Activated T-cell treated with anti-CD3 and anti-CD28 coated beads, Interleukin-2, amount 50 U/mL, for 72 hours (primary cell): Measurements from ENCODE around the gene SPTBN5. TPM values are rescaled to one million over a fixed set of nuclear protein-coding genes. Genes with fewer than 3 reads are reported as not detected.
"Not testable (repeated sequence)": the region's sequence is repeated elsewhere in the genome, so short reads cannot be mapped to it uniquely, and the experiment has no call there.

Experiments used
- ATAC-seq, 2 donors: fragments of 150-1000 bp; cut with Tn5 transposase; replicated peaks in 1 of 2; 2 replicates each; pipeline ENCODE4 v1.10.0; 2021; ENCODE audit warnings: moderate library complexity in 2 of 2, mild to moderate bottlenecking in 1 of 2
- DNase-seq, 2 donors: peaks; one replicate each; pipeline ENCODE4 v3.0.0; 2021 to 2022; ENCODE audit warnings: mixed read lengths in 1 of 2
- H3K27ac Mint-ChIP-seq: one replicate; pipeline ENCODE4 v1.8.0; 2022; ENCODE audit warnings: mild to moderate bottlenecking, moderate library complexity, mixed read lengths
- H3K27me3 Mint-ChIP-seq: one replicate; pipeline ENCODE4 v1.8.0; 2022; ENCODE audit warnings: low read depth, mixed read lengths
- H3K36me3 Mint-ChIP-seq, 2 donors: one replicate each; pipeline ENCODE4 v1.8.0; 2022; ENCODE audit warnings: mixed read lengths in 2 of 2, mild to moderate bottlenecking in 1 of 2; ENCODE audit not compliant: insufficient read depth in 2 of 2
- H3K4me1 Mint-ChIP-seq: one replicate; pipeline ENCODE4 v1.8.0; 2022; ENCODE audit warnings: low read depth, mixed read lengths
- H3K4me3 Mint-ChIP-seq, 2 donors: one replicate each; pipeline ENCODE4 v1.8.0; 2022; ENCODE audit warnings: mild to moderate bottlenecking in 2 of 2, mixed read lengths in 2 of 2, moderate library complexity in 2 of 2
- H3K9me3 Mint-ChIP-seq, 2 donors: one replicate each; pipeline ENCODE4 v1.8.0; 2022; ENCODE audit warnings: mixed read lengths in 2 of 2
- total RNA-seq, 2 donors: library from RNA; stranded (reverse); gene quantifications; one replicate each; pipeline ENCODE4 v1.2.3, GENCODE V29; 2022

Gene SPTBN5
- total RNA-seq, 2 donors from 2014 or later, result 0.41 to 1.7 TPM

DNA sequence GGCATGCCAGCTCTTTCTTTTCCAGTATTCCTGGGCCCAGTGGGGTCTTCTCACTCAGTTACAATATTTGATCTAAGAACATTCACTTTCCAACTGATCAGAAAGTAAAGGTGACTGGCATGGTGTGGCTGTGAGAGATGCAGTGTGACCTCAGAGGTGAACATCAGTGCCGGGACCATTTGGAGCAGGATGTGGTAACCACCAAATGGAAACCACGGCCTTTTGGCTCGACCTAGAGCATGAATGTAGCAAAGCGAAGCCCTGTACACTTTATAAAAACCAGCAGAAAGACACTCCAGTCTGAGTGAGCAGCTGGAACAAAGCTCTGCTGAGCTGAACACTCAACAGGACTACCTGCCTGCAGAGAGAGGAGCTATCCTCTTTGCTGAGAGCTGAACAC is 62.6 kb downstream of the SPTBN5 start:
- H3K27ac Mint-ChIP-seq, result peak overlapping the region; percentile 3
- DNase-seq (peak; percentile 66 to 69), ATAC-seq (peak; percentile 47 to 48)
- peak overlapping the region in 1 of 2 donors; percentile 26 for H3K4me3 Mint-ChIP-seq
- not testable (repeated sequence) for H3K9me3 Mint-ChIP-seq, H3K36me3 Mint-ChIP-seq, H3K27me3 Mint-ChIP-seq
- peaks cover 56% of the 10 kb centered on the region for H3K4me1 Mint-ChIP-seq

DNA sequence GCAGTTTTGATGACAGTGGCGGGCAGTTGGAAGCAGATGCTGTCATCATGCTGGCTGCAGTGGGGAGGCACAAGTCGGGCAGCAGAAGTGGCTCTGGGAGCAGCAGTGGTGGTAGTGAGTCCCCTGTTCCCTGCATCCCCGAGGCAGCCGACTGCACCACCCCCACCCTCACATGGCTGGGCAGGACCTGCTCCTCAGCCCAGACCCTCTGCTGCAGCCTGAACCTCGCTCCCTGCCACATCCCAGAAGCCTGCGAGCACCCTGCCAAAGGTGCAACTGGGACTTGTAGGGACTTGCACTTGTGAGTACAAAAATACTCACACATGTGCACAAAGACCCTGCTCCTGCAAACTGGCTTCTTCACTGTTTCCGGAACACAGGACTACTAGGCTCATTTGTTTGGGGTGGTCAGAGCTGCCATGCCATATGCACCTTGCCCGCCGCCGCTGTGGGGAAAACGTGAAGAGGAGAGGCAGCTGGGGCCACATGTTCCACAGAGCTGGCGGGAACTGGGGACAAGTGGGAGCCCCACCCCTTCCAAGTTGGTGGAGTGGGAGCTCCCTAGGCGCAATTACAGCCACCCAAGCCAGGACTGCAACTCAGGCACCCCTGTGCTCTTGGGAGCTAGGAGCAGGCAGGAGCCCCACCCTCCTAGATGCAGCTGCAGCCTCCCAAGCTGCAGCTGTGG is 63.8 kb downstream of the SPTBN5 start:
- Mint-ChIP-seq H3K4me3 (no peak overlapping the region), H3K4me1 (peaks cover 56% of the 10 kb centered on the region), H3K27me3 (no peaks in the 10 kb centered on the region), H3K36me3 (no peaks in the 10 kb centered on the region), H3K27ac (no peak overlapping the region), H3K9me3 (no peaks in the 10 kb centered on the region)
- DNase-seq (no peak), ATAC-seq (no peak)

DNA sequence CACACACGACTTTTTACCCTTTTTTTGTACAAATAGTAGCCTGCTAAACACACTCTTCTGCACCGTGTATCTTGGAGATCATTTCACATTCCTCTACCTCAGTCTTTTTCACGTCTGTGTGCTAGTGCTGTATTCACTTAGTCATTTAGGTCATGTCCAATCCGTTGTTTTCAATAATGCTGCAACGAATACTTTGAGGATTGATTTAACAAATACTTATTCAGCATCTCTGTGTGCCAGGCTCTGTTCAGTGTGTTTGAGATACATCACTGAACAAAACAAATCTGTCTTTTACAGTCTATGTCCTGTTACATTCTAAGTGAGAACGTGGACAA is 65.1 kb downstream of the SPTBN5 start:
- H3K27me3 Mint-ChIP-seq, result no peaks in the 10 kb centered on the region
- peak overlapping the region; percentile 98 for H3K27ac Mint-ChIP-seq
- DNase-seq (no peak), ATAC-seq (no peak)
- H3K36me3 Mint-ChIP-seq, result no peaks in the 10 kb centered on the region
- no peaks in the 10 kb centered on the region for H3K9me3 Mint-ChIP-seq
- H3K4me3 Mint-ChIP-seq, result peak overlapping the region; percentile 92 to 100
- H3K4me1 Mint-ChIP-seq, result peaks cover 54% of the 10 kb centered on the region

DNA sequence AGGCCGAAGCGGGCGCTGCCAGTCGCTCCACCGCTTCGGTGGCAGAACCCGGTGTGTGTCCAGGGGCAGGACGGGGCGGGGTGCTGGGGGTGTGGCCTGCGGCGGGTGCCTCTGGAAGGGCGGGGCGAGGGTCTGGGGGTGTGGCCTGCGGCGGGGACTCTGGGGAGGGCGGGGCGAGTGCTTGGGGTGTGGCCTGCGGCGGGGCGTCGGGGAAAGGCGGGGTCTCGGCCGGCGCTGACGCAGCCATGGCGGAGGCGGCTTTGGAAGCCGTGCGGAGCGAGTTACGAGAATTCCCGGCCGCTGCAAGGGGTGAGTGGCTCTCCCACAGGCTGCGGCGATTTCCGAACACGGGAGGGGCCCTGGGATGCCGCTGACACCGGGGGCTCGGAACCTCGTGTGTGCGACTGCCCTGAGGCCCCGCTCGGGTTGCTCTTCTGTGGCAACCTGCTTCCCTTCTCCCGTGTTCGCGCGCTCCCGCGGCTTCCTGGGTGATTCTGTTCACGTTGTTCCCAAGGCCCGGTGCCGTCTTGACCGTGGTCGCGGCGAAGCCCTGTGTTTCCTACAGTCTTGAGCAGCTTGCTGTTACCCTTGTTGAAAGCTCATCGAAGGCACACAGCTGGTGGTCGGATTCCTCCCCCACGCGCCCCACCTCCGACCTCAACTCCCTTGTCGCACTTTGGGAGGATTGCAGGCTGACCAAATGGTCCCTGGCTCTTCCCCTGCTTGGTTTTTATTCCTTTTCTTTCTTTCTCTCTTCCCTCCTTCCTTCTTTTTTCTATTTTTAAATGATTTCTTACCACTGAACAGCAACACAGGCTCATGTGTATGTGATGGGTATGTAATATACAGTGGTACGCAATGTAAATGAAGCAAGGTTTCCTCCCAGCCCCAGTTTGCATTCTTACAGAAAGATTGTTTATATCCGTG is 65.7 kb downstream of the SPTBN5 start, which contains the start of gene JMJD7:
JMJD7 (plus strand) TSS at position 213 of the 927 bp plus-strand sequence; CDS start at position 246, 33 bp downstream.
- Mint-ChIP-seq H3K4me1 (peaks cover 47% of the 10 kb centered on the region), H3K4me3 (peak within 1 kb of the TSS; percentile 92 to 100), H3K9me3 (no peaks in the 10 kb centered on the region), H3K27me3 (no peaks in the 10 kb centered on the region), H3K27ac (peak within 1 kb of the TSS; percentile 98), H3K36me3 (no peaks in the 10 kb centered on the region)
- DNase-seq (peak; percentile 97 to 98), ATAC-seq (peak; percentile 90 to 95)

DNA sequence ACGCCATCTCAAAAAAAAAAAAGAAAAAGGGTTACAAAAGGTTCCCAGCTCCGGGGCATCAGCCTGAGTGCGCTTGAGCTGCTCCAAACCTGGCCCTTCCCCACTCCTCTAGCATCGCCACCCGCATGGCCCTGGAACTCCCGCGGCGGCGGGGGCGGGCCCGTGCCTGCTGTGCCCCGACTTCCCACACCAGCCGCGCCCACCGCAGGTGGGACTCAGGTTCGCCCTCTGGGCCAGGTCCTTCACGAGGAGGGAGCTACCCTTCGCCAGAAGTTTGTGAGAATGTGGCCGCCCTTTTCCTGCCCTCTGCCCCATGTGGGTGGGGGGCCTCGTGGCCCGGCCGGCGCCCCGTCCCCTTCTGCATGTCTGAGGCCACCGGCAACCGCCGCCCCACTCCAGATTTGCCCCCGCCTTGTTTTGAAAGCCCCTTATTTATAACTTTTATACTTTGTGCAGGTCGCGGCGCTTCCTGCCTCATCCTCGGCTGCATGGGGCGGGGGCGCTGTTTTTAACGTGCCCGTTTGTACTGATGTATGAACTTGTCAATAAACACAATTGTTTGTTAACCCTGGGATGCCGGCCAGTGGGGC is 66.5 kb downstream of the SPTBN5 start:
- H3K4me3 Mint-ChIP-seq, result peak overlapping the region; percentile 92 to 100
- no peaks in the 10 kb centered on the region for H3K27me3 Mint-ChIP-seq
- ATAC-seq (peak; percentile 12 to 14), DNase-seq (peak in 1 of 2 donors; percentile 24)
- H3K36me3 Mint-ChIP-seq, result no peaks in the 10 kb centered on the region
- peaks cover 40% of the 10 kb centered on the region for H3K4me1 Mint-ChIP-seq
- no peaks in the 10 kb centered on the region for H3K9me3 Mint-ChIP-seq
- no peak overlapping the region for H3K27ac Mint-ChIP-seq

DNA sequence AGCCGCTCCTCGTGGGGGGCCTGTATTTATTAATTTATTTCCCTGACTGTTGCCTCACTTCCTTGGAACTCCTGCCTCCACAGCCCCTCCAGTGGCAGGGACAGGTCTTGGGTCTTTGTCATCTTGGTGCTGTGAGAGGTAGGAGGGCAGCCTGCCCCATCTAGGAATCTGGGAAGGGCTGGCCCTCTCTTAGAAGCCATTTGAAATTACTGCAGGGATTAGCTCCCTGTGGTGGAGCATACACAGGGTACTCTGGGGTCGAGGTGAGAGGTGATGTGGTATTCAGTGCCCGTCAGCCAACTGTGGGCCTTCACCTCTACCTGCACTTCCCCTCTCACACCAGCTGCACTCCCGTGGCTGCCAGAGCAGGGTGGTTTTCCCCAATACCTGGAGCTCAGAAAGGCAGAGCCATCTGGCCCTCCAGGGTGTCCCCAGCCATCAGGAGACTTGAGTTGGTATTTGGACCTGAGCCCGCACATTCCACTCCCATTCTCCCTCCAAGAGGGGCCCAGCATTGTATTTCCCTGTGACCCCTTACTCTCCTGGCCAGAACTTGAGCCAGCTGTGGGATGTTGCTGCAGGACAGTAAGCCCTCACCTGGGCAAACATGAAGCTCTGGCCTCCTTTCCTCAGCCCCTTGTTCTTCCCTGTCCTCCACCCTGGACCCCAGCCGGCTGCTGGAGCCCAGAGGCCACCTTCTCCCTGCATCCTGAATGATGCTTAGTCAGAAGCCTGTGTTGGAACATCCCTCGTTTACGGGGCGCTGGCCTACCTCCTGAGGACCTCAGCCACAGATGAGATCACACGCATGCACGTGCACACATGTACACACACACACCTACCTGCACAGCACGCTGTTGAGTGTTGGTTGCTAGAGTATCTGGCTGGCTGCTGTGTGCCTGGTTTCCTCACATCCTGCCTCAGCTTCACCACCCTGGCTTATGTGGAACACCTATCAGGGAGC is 68.0 kb downstream of the SPTBN5 start:
- DNase-seq (no peak), ATAC-seq (no peak)
- Mint-ChIP-seq H3K9me3 (no peaks in the 10 kb centered on the region), H3K27me3 (no peaks in the 10 kb centered on the region), H3K27ac (no peak overlapping the region), H3K4me1 (peaks cover 26% of the 10 kb centered on the region), H3K36me3 (no peaks in the 10 kb centered on the region), H3K4me3 (peak overlapping the region; percentile 58 to 76)

DNA sequence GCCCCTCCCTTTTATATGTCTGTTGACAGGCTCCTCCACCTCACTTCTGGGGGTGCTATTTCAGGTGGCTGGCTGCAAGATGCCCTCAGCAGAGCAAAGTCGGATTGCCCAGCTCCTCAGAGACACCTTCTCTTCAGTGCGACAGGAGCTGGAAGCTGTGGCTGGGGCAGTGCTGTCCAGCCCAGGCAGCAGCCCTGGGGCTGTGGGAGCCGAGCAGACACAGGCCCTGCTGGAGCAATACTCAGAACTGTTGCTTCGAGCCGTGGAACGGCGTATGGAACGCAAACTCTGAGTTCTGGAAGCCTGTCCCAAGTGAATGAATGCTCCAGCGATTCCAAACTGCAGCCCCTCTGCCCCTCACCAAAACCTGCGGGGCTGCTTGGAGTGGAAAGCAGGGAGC is 68.7 kb downstream of the SPTBN5 start:
- no peak overlapping the region for H3K27ac Mint-ChIP-seq
- peaks cover 21% of the 10 kb centered on the region for H3K4me1 Mint-ChIP-seq
- no peaks in the 10 kb centered on the region for H3K9me3 Mint-ChIP-seq
- DNase-seq (no peak), ATAC-seq (no peak)
- H3K36me3 Mint-ChIP-seq, result no peaks in the 10 kb centered on the region
- H3K27me3 Mint-ChIP-seq, result no peaks in the 10 kb centered on the region
- H3K4me3 Mint-ChIP-seq, result no peak overlapping the region

DNA sequence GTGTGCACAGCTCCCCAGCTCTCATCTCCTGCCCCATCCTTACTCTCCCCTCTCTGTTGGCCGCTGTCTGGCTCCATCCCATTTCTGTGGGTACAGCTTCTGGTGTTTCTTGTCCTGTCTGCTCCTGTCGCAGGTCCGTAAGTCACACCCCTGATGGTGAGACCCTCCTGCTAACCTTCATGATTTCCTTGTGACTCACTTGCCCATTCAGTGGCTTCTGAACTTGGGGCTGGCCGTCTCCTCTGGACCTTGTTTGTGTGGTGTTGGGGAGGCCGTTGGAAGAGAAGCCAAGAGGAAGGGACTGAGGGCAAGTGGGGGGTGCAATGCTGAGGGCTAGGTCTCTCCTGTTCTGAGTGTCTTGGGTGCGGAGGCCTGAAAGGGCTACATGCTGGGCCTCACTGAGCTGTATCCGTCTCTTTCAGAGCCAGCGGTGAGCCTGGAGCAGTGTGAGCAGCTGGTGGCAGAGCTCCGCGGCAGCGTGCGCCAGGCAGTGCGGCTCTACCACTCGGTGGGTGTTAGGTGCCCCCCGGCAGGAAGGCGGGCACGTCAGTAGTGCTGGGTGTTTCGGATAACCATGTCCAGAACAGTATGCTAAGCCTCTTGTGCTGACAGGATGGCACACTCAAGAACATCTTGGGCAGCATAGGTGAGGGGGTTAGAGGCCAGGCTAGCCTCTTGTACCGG is 69.6 kb downstream of the SPTBN5 start:
- H3K27ac Mint-ChIP-seq, result no peak overlapping the region
- H3K4me3 Mint-ChIP-seq, result no peak overlapping the region
- H3K36me3 Mint-ChIP-seq, result no peaks in the 10 kb centered on the region
- H3K9me3 Mint-ChIP-seq, result no peaks in the 10 kb centered on the region
- DNase-seq, result no peak
- H3K27me3 Mint-ChIP-seq, result no peaks in the 10 kb centered on the region
- H3K4me1 Mint-ChIP-seq, result peaks cover 15% of the 10 kb centered on the region
- ATAC-seq, result no peak

DNA sequence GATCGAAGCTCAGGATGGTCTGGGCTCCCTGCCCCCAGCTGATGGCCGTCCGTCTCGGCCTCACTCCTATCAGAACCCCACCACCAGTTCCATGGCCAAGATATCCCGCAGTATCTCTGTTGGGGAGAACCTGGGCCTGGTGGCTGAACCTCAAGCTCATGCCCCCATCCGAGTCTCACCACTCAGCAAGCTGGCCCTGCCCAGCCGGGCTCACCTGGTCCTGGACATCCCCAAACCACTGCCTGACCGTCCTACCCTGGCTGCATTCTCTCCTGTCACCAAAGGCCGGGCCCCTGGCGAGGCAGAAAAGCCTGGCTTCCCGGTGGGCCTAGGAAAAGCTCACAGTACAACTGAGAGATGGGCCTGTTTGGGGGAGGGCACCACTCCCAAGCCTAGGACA is 70.4 kb downstream of the SPTBN5 start:
- no peak for ATAC-seq
- Mint-ChIP-seq H3K4me1 (peaks cover 8% of the 10 kb centered on the region), H3K9me3 (no peaks in the 10 kb centered on the region), H3K27ac (no peak overlapping the region), H3K36me3 (no peaks in the 10 kb centered on the region), H3K27me3 (no peaks in the 10 kb centered on the region), H3K4me3 (no peak overlapping the region)
- DNase-seq, result no peak

DNA sequence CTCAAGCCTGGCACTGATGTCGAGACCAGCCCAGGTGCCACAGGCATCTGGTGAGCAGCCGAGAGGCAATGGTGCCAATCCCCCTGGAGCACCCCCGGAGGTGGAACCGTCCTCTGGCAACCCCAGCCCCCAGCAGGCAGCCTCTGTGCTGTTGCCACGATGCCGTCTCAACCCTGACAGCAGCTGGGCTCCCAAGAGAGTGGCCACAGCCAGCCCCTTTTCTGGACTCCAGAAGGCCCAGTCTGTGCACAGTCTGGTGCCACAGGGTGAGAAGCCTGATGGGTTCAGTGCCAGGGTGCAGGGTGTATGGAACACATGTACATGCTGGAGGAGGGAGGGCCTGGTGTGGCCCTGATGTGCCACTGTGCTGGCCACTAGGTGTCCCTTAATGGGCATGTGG is 70.9 kb downstream of the SPTBN5 start:
- ATAC-seq (no peak), DNase-seq (no peak)
- no peak overlapping the region for H3K27ac Mint-ChIP-seq
- H3K27me3 Mint-ChIP-seq, result no peaks in the 10 kb centered on the region
- no peaks in the 10 kb centered on the region for H3K9me3 Mint-ChIP-seq
- H3K4me1 Mint-ChIP-seq, result peaks cover 5% of the 10 kb centered on the region
- no peak overlapping the region for H3K4me3 Mint-ChIP-seq
- H3K36me3 Mint-ChIP-seq, result no peaks in the 10 kb centered on the region

DNA sequence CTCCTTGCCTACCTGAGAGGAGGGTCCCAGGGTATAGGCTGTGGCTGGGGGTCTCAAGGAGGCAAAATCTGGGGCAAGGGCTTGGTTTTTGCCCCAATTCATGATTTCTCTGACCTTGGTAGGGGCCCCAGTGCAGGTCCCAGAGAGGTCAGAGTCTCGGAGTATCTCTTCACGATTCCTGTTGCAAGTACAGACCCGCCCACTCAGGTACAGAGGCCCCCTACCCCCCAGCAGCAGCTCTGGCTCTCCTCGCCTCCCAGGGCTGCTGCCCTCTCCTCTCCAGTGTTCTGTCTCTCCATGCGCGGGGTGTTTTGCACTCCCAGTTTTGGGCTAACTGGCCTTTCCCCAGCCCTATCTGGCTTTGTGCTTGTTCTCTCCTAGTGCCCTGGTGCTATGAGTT is 71.4 kb downstream of the SPTBN5 start:
- Mint-ChIP-seq H3K9me3 (no peaks in the 10 kb centered on the region), H3K4me1 (peaks cover under 1% of the 10 kb centered on the region), H3K27ac (no peak overlapping the region), H3K27me3 (no peaks in the 10 kb centered on the region), H3K4me3 (no peak overlapping the region), H3K36me3 (no peaks in the 10 kb centered on the region)
- DNase-seq, result no peak
- ATAC-seq, result no peak

DNA sequence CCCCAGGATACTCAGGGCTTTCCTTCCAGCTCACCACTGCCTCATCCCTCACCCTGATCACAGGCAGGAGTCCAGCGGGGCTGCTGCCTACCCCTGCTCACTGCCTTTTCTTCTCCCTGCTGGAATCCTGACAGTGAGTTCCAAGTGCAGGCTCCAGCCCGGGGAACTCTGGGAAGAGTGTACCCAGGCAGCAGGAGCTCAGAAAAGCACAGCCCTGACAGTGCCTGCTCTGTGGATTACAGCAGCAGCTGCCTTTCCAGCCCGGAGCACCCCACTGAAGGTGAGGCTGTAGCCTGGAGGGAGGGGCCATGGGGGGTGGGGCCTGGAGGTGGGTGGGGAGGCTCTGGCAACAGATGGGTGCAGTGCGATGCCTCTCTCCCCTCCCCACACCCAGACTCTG is 72.0 kb downstream of the SPTBN5 start:
- H3K27ac Mint-ChIP-seq, result no peak overlapping the region
- no peaks in the 10 kb centered on the region for H3K36me3 Mint-ChIP-seq

More for the DNA sequence above, 72.0 kb downstream of the SPTBN5 start:
- Mint-ChIP-seq H3K4me3 (no peak overlapping the region), H3K27me3 (no peaks in the 10 kb centered on the region), H3K9me3 (no peaks in the 10 kb centered on the region), H3K4me1 (no peaks in the 10 kb centered on the region)
- ATAC-seq, result no peak
- no peak for DNase-seq
